GM12878 (cell line): ENCODE results near the gene MCM9. TPM values are rescaled to one million over a fixed set of nuclear protein-coding genes. Genes with fewer than 3 reads are reported as not detected.
"Not testable (repeated sequence)": the region's sequence is repeated elsewhere in the genome, so short reads cannot be mapped to it uniquely, and the experiment has no call there.

ENCODE experiments used
- ATAC-seq: fragments of 200-7000 bp; cut with Tn5 transposase; 3 replicates; pipeline ENCODE4 v1.9.1; 2020; ENCODE audit warnings: mild to moderate bottlenecking, moderate library complexity
- BruUV-seq: library from RNA; stranded (reverse); fragments of 400-500 nt; replicated peaks from 2 replicates; lab custom pipeline; 2021; lab: Mats Ljungman, UMichigan
- CTCF ChIA-PET: fragments of 300-600 bp; sonication (Branson Sonifier 250); formaldehyde crosslinking; extraction: SDS; loops from one replicate; lab custom pipeline; 2021; ENCODE audit warnings: inconsistent platforms; lab: Yijun Ruan, JAX
- POLR2A ChIA-PET: fragments of 350-600 bp; formaldehyde crosslinking; extraction: SDS; loops from one replicate; lab custom pipeline; 2021; ENCODE audit warnings: inconsistent platforms; lab: Charles Lee
- RAD21 ChIA-PET: fragments of 300-600 bp; sonication (Branson Sonifier 250); formaldehyde crosslinking; loops from one replicate; lab custom pipeline; 2023; ENCODE audit warnings: antibody characterized with exemption; ENCODE audit not compliant: unreplicated experiment; lab: Charles Lee
- SMC1A ChIA-PET: fragments of 300-600 bp; sonication (Branson Sonifier 250); formaldehyde crosslinking; loops from one replicate; lab custom pipeline; 2023; ENCODE audit not compliant: unreplicated experiment, uncharacterized antibody; lab: Charles Lee
- DNase-seq: peaks from one replicate; pipeline ENCODE4 v3.0.0-alpha.2; 2011; ENCODE audit warnings: low read depth, low spot score
- FAIRE-seq: peaks from 3 replicates; lab custom pipeline; 2011; peaks lifted over from hg19 to GRCh38; lab: Jason Lieb, UNC
- H2AFZ ChIP-seq: 2 replicates; pipeline ENCODE4 v1.6.0; 2011; ENCODE audit warnings: low read depth, low read length, control low read depth; ENCODE audit not compliant: control insufficient read depth
- H3K27ac ChIP-seq: 2 replicates; pipeline ENCODE4 v1.5.1; 2011; ENCODE audit warnings: control low read depth; ENCODE audit not compliant: control insufficient read depth, insufficient read depth
- H3K27me3 ChIP-seq, 2 experiments: replicated peaks in 1 of 2; 2 replicates each; pipeline versions ENCODE4 v1.6.0 to v1.6.1; 2011; ENCODE audit warnings: low read length in 1 of 2; ENCODE audit not compliant: control insufficient read depth in 2 of 2, insufficient read depth in 2 of 2
- H3K36me3 ChIP-seq, 2 experiments: 2 replicates each; pipeline ENCODE4 v1.5.1; 2011; ENCODE audit warnings: low read length in 1 of 2; ENCODE audit not compliant: control insufficient read depth in 2 of 2, insufficient read depth in 2 of 2
- H3K4me1 ChIP-seq: 2 replicates; pipeline ENCODE4 v1.6.1; 2011; ENCODE audit warnings: mild to moderate bottlenecking, low read length, moderate library complexity, mixed read lengths; ENCODE audit not compliant: control insufficient read depth, insufficient read depth
- H3K4me2 ChIP-seq: 2 replicates; pipeline ENCODE4 v1.6.0; 2011; ENCODE audit warnings: control low read depth; ENCODE audit not compliant: control insufficient read depth, insufficient read depth
- H3K4me3 ChIP-seq: fragments of 200-600 bp; sonication (generic); 2 replicates; pipeline ENCODE4 v1.5.1; 2016
- H3K79me2 ChIP-seq: 2 replicates; pipeline ENCODE4 v1.6.0; 2011; ENCODE audit warnings: low read length; ENCODE audit not compliant: control insufficient read depth, insufficient read depth
- H3K9ac ChIP-seq: 2 replicates; pipeline ENCODE4 v1.8.0; 2011; ENCODE audit warnings: low read length, control low read depth, mixed read lengths; ENCODE audit not compliant: control insufficient read depth, insufficient read depth
- H3K9me3 ChIP-seq: replicated peaks from 3 replicates; pipeline ENCODE4 v1.5.1; 2011; ENCODE audit warnings: mild to moderate bottlenecking, low read length; ENCODE audit not compliant: control insufficient read depth, insufficient read depth
- H4K20me1 ChIP-seq: 2 replicates; pipeline ENCODE4 v1.6.0; 2011; ENCODE audit not compliant: control insufficient read depth, insufficient read depth
- BCL11A ChIP-seq: IDR thresholded peaks from 2 replicates; pipeline ENCODE4 v1.6.1; 2011; ENCODE audit warnings: low read depth, low read length
- CBFB ChIP-seq: IDR thresholded peaks from 2 replicates; pipeline ENCODE4 v1.6.1; 2016; ENCODE audit warnings: antibody characterized with exemption, low read depth
- EED ChIP-seq: sonication (generic); IDR thresholded peaks from 2 replicates; pipeline ENCODE4 v1.6.1; 2016; ENCODE audit warnings: antibody characterized with exemption, low read depth
- GATAD2B ChIP-seq: fragments of 450-650 bp; conservative IDR thresholded peaks from 2 replicates; pipeline ENCODE4 v1.6.1; 2017; ENCODE audit warnings: low read depth, mild to moderate bottlenecking, moderate library complexity
- HDAC2 ChIP-seq: fragments of 200-600 bp; sonication (generic); IDR thresholded peaks from 2 replicates; pipeline ENCODE4 v1.6.1; 2017
- HSF1 ChIP-seq: fragments of 150-350 bp; IDR thresholded peaks from 2 replicates; pipeline ENCODE4 v1.6.1; 2014; ENCODE audit warnings: mild to moderate bottlenecking, low read depth, low read length
- MXI1 ChIP-seq: fragments of 150-350 bp; IDR thresholded peaks from 2 replicates; pipeline ENCODE4 v1.6.1; 2011; ENCODE audit warnings: low read depth, mild to moderate bottlenecking, inconsistent platforms, low read length, improper control_type of control experiment
- MYB ChIP-seq: fragments of 150-350 bp; IDR thresholded peaks from 2 replicates; pipeline ENCODE4 v1.6.1; 2014; ENCODE audit warnings: mild to moderate bottlenecking, low read depth, low read length, borderline replicate concordance
- POLR2A ChIP-seq: IDR thresholded peaks from 2 replicates; pipeline ENCODE4 v1.6.1; 2011; ENCODE audit warnings: low read depth, mild to moderate bottlenecking, low read length
- SIN3A ChIP-seq: IDR thresholded peaks from 2 replicates; pipeline ENCODE4 v1.6.1; 2012; ENCODE audit warnings: low read depth, low read length, improper control_type of control experiment
- USF2 ChIP-seq: IDR thresholded peaks from 2 replicates; pipeline ENCODE4 v1.6.1; 2011; ENCODE audit warnings: low read depth, low read length, improper control_type of control experiment, borderline replicate concordance
- WRNIP1 ChIP-seq: IDR thresholded peaks from 2 replicates; pipeline ENCODE4 v1.6.1; 2011; ENCODE audit warnings: low read depth, low read length, improper control_type of control experiment, borderline replicate concordance
- ZBTB11 ChIP-seq: fragments of 450-650 bp; formaldehyde crosslinking; IDR thresholded peaks from 2 replicates; pipeline ENCODE4 v1.5.0; 2022; ENCODE audit warnings: mild to moderate bottlenecking, missing genetic modification characterization
- ZBTB4 ChIP-seq: fragments of 450-650 bp; formaldehyde crosslinking; IDR thresholded peaks from 2 replicates; pipeline ENCODE4 v1.4.0; 2022; ENCODE audit warnings: mild to moderate bottlenecking, moderate library complexity
- WGBS: methylation state at CpG from one replicate; pipeline ENCODE4 v1.1.6; 2016; ENCODE audit warnings: low lambda C conversion rate; ENCODE audit not compliant: insufficient replicate concordance, insufficient coverage; ENCODE audit errors: missing lambda C conversion rate; 5-methylcytosine and 5-hydroxymethylcytosine counted together
- in situ Hi-C: fragments of 300-500 bp; cut with MboI; formaldehyde crosslinking; loops from 9 replicates; pipeline ENCODE4 v1.14.3; 2018; ENCODE audit warnings: mixed read lengths
- intact Hi-C: fragments of 100-400 bp; cut with micrococcal nuclease; formaldehyde crosslinking; loops from one replicate; pipeline ENCODE4 v1.14.2; 2022; ENCODE audit not compliant: unreplicated experiment
- polyA plus RNA-seq, 11 experiments: library from polyadenylated mRNA; depleted of rRNA in 4 of 11; unstranded in 6 of 11; stranded (reverse) in 5 of 11; fragments of >200 nt; fragmentation: Nextera tagmentation in 4 of 11; fragmentation: Illumina TruSeq in 1 of 11; extraction: Ambion mirVana in 4 of 11; extraction: Trizol in 1 of 11; gene quantifications; 1 replicate in 1 of 11; 2 replicates in 10 of 11; pipeline versions ENCODE4 v1.2.1 to v1.2.3, GENCODE V29; 2011 to 2016; ENCODE audit warnings: inconsistent platforms in 2 of 11, missing spikeins in 2 of 11, low read depth in 1 of 11
- total RNA-seq, 4 experiments: library from RNA; depleted of rRNA in 3 of 4; stranded (reverse); fragments of >200 nt in 3 of 4; fragmentation: Illumina TruSeq in 1 of 4; extraction: Trizol in 1 of 4; gene quantifications; 2 replicates each; pipeline versions ENCODE4 v1.2.1 to v1.2.3, GENCODE V29; 2013 to 2021
- TF ChIP-seq, protein P1 (sequence below): IDR thresholded peaks from 2 replicates; pipeline ENCODE4 v1.6.1; 2012; ENCODE audit warnings: low read depth, low read length, improper control_type of control experiment

MCM9 gene
- total and polyA plus RNA-seq, 10 of the 15 experiments (the other 5 are each of a cell fraction or from before 2014, with no cell fraction given): 3.4 to 18.5 (median 9.7) TPM

GRCh38 chr6:118799826-118800225 lies 135.1 kb downstream of the MCM9 start (continued):
- TF ChIP-seq ZBTB4 (CRISPR knock-in tag) (no peak), BCL11A (no peak), CBFB (no peak), MXI1 (no peak), HSF1 (no peak), GATAD2B (no peak), MYB (no peak), POLR2A (no peak), USF2 (no peak), SIN3A (no peak), HDAC2 (no peak), ZBTB11 (CRISPR knock-in tag) (no peak), WRNIP1 (no peak), EED (no peak)
- TF ChIP-seq, protein P1, sequence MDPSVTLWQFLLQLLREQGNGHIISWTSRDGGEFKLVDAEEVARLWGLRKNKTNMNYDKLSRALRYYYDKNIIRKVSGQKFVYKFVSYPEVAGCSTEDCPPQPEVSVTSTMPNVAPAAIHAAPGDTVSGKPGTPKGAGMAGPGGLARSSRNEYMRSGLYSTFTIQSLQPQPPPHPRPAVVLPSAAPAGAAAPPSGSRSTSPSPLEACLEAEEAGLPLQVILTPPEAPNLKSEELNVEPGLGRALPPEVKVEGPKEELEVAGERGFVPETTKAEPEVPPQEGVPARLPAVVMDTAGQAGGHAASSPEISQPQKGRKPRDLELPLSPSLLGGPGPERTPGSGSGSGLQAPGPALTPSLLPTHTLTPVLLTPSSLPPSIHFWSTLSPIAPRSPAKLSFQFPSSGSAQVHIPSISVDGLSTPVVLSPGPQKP: no peak

DNA sequence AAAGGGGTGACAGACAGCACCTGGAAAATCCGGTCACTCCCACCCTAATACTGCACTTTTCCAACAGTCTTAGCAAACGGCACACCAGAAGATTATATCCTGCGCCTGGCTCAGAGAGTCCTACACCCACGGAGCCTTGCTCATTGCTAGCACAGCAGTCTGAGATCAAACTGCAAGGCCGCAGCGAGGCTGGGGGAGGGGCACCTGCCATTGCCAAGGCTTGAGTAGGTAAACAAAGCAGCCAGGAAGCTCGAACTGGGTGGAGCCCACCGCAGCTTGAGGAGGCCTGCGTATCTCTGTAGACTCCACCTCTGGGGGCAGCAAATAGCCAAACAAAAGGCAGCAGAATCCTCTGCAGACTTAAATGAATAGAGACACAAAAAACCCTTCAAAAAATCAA lies 138.4 kb downstream of the MCM9 start:
- H3K27me3 ChIP-seq, H3K27ac ChIP-seq, BruUV-seq, ATAC-seq, intact Hi-C loops, FAIRE-seq, H3K36me3 ChIP-seq, H4K20me1 ChIP-seq, POLR2A ChIA-PET, DNase-seq, H3K9me3 ChIP-seq, H3K4me1 ChIP-seq, SMC1A ChIA-PET, H3K79me2 ChIP-seq, RAD21 ChIA-PET, H2AFZ ChIP-seq, H3K4me2 ChIP-seq, H3K4me3 ChIP-seq, H3K9ac ChIP-seq: not testable (repeated sequence)
- 22% methylated on average over 9 of the region's 9 CpGs for WGBS
- in situ Hi-C loops: loop anchor here (25.0 kb wide), 1 partner anchor 809 kb away; no protein-coding TSS in a partner anchor
- CTCF ChIA-PET: interaction anchor here (2.1 kb wide), 1 partner anchor 12 kb away, joined by 5 read pairs; no protein-coding TSS in a partner anchor
